ENCODE data around the gene PTPN14.

PTPN14 gene

DNA sequence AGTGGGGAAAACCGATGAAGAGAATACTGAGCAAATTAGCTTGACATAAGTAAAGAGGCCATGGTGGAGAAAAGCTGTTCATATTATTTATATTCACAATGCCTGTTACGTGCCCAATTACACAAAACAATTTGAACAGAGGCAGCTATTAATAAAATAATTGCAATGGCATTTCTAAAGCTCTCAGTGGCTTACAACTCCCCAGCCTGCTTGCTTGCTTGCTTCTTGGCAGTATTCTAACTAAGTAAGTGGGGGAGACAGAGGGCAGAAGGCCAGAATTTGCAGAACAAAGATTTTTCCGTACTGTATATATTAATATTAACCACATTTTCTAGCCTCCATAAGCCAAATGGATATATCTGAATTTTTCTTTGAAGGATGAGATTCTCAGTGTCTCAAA, 12.9 kb downstream of the PTPN14 start:
- ChIA-PET CTCF (interaction anchor here (0.8 to 1.4 kb wide), 2 partner anchors 21 to 65 kb away, joined by 3 read pairs; no protein-coding TSS in a partner anchor), POLR2A (no interaction called here)
- TF ChIP-seq, protein P1, sequence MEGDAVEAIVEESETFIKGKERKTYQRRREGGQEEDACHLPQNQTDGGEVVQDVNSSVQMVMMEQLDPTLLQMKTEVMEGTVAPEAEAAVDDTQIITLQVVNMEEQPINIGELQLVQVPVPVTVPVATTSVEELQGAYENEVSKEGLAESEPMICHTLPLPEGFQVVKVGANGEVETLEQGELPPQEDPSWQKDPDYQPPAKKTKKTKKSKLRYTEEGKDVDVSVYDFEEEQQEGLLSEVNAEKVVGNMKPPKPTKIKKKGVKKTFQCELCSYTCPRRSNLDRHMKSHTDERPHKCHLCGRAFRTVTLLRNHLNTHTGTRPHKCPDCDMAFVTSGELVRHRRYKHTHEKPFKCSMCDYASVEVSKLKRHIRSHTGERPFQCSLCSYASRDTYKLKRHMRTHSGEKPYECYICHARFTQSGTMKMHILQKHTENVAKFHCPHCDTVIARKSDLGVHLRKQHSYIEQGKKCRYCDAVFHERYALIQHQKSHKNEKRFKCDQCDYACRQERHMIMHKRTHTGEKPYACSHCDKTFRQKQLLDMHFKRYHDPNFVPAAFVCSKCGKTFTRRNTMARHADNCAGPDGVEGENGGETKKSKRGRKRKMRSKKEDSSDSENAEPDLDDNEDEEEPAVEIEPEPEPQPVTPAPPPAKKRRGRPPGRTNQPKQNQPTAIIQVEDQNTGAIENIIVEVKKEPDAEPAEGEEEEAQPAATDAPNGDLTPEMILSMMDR (IDR thresholded peaks at IDR 0.05; ENCODE audit: control extremely low read depth, extremely low read depth, low read depth, missing control alignments): no peak

DNA sequence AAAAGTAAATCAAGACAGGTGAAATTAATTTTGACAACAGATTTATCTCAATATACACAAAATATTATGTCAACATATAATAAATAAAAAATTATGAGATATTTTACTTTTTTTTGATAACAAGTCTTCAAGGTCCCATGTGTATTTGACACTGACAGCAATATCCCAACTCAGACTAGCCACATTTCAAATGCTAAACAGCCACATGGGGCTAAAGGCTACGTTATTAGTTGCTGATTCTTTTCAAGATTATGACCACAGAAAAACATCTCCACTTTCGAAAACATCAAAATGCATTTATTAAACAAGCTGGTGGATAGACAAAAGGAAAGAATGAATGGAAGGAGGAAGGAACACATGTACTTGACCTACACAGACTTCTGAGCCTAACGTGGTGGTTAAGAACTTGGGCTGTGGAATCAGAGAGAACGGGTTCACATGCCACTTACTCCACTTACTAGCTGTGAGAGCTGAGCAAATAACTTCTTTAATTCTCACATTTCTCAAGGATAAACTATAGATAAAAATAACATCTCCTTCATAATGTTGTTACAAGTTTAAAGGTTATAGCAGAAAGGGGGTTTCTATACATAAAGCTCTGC, 13.4 kb downstream of the PTPN14 start:
- TF ChIP-seq, protein P1 (IDR thresholded peaks at IDR 0.05; ENCODE audit: control extremely low read depth, extremely low read depth, low read depth, missing control alignments): no peak
- ChIA-PET CTCF (interaction anchor here (0.8 to 1.4 kb wide), 2 partner anchors 21 to 64 kb away, joined by 3 read pairs; no protein-coding TSS in a partner anchor), POLR2A (no interaction called here)
- DNase-seq (ENCODE audit: extremely low spot score): no peak

More for the DNA sequence above, 12.9 kb downstream of the PTPN14 start:
- no peak for DNase-seq (ENCODE audit: extremely low spot score)

DNA sequence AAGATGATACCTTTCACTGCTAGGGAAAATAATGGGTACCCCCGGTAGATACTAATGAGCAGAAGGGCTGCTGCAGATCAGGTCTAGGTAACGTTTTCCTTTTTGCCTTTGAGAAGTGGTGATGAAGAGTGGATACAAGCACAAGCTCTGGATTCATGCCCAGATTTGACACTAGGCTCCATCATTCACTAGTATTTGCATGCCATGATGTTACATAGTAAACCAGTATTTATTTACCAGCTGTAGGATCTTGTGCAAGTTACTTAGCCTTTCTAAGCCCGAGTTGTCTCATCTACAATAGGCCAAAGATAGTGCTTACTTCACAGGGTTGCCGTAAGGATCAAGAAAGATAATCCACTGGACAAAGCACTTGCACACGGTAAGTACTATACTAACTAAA, 14.2 kb downstream of the PTPN14 start:
- TF ChIP-seq, protein P1 (IDR thresholded peaks at IDR 0.05; ENCODE audit: control extremely low read depth, extremely low read depth, low read depth, missing control alignments): no peak
- no peak for DNase-seq (ENCODE audit: extremely low spot score)
- POLR2A ChIA-PET: no interaction called here
- CTCF ChIA-PET: interaction anchor here (1.1 to 1.7 kb wide), 3 partner anchors 9 to 18 kb away, joined by 3 to 9 read pairs (median 3); no protein-coding TSS in a partner anchor

- POLR2A ChIA-PET: no interaction called here
- TF ChIP-seq, protein P1 (IDR thresholded peaks at IDR 0.05; ENCODE audit: control extremely low read depth, extremely low read depth, low read depth, missing control alignments): no peak
- CTCF ChIA-PET: no interaction called here
- no peak for DNase-seq (ENCODE audit: extremely low spot score)
These were observed 19.3 kb downstream of the PTPN14 start for GRCh38 chr1:214532070-214532469.

DNA sequence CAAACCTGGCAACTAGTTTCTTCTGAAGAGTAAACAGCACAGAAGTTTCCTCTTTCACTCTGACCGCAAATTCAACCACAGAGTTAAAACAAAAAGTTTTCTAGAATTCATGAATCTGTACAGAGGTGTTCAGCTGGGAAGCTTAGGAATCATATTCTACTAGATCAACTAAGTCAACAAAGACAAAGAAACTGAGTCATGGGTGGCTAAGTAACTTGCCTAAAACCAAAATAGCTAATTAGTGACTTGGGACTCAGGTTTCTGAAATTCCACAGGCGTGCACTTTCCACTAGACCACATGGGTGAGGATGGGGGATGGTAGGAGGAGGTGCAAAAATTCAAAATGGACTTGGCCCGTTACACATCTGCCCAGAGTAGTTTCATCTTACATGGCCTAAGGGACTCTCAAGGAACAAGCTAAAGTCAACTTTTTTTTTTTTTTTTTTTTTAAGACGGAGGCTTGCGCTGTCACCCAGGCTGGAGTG, 25.8 kb downstream of the PTPN14 start:
- TF ChIP-seq, protein P1 (IDR thresholded peaks at IDR 0.05; ENCODE audit: control extremely low read depth, extremely low read depth, low read depth, missing control alignments): no peak
- DNase-seq (ENCODE audit: extremely low spot score): no peak
- ChIA-PET POLR2A (no interaction called here), CTCF (no interaction called here)

DNA sequence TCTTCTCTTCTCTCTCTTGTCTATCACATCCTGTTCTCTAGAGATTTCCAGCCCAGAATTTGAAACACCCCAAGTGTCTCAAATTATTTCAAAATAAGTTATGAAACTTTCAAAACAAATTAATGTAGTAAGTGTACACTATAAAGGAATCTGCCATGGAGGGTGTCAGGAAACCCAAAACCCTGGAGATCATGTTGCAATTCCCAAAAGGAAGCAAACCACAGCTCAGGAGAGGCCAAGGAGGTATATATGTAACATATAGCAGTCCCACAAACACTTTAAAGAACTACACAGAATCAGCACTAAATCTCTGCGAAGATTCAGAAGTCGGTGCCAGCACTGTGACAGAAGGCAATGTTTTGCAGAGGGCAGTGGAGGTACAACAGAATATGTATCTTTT, 26.6 kb downstream of the PTPN14 start:
- CTCF ChIA-PET: no interaction called here
- TF ChIP-seq, protein P1 (IDR thresholded peaks at IDR 0.05; ENCODE audit: control extremely low read depth, extremely low read depth, low read depth, missing control alignments): no peak
- POLR2A ChIA-PET: no interaction called here
- no peak for DNase-seq (ENCODE audit: extremely low spot score)
